GM18508 (cell line): ENCODE results near the gene SARM1.

Experiments
- ATAC-seq: cut with Tn5 transposase; IDR thresholded peaks from one replicate; pipeline ENCODE4 v1.9.1; 2021; ENCODE audit warnings: moderate number of reproducible peaks; ENCODE audit not compliant: insufficient read depth, unreplicated experiment

The SARM1 gene

DNA sequence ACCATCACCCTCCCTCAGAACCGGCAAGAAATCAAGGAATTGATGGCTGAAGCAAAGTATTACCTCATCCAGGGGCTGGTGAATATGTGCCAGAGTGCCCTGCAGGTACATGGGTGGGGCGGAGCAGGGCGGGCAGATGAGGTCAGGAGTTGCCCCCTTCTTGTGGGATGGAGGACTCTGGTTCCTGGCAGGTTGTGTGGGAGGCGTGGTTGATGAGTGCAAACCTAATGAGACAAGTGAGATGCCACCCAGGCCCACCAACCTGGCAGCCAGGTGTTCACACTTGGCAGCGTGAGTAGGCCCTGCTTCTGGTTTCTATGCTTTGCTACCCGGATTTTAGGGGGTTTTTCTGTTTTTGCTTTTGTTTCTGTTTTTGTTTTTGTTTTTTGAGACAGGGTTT lies 31.1 kb upstream of the SARM1 start:
- no peak for ATAC-seq

DNA sequence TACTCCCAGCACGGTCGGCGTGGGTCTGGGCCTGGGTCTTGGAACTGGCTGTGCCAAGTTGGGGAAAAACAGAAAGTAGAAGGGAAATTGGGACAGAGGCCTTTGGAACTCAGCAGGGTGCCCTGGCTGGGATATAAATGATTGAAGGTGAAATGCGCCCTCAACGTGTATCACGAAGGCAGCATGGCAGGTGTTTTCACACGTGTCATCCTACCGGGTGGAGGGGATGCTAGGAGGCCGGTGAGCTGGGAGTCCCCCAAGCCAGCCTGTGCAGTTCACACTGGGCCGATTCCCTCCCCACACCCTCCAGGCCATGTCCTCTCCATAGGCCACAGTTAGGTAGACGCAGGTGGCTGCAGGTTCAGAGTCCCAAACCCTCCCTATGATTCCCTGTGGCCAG lies 30.0 kb upstream of the SARM1 start:
- no peak for ATAC-seq

DNA sequence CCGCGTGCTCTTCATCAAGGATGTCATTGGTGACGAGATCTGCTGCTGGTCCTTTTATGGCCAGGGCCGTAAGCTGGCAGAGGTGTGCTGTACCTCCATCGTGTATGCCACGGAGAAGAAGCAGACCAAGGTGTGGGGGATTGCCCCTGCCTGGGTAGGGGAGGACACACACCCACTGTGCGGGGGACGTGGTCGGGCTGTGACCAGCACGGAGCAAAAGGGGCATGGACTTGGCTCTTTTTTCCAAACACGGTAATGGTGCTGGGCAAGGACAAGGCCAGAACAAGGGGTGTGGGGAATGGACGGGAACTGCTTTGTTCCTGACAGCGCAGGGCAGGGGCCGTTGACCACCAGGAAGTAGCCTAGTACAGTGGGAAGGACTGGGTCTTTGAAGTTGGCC lies 29.2 kb upstream of the SARM1 start:
- ATAC-seq: no peak

DNA sequence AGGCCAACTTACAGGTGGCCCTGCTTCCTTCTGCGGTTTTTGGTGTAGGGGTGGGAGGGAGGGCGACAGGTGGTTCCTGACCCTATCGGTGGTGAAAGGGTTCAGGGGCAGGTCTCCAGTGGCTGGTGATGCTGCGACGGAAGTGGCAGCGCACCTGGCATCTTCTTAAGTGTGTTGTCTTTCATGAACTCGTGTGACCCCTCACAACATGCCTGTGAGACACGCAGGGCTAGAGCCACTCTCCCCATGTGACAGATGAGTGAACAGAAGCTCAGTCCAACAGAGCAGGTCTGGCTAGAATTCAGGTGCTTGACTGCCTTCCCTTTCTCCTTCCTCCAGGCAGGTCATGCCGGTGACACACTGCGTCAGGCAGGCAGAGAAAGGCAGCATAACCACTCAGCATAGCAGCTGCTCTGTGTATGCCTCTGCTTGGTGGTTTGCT lies 28.0 kb upstream of the SARM1 start:
- no peak for ATAC-seq

DNA sequence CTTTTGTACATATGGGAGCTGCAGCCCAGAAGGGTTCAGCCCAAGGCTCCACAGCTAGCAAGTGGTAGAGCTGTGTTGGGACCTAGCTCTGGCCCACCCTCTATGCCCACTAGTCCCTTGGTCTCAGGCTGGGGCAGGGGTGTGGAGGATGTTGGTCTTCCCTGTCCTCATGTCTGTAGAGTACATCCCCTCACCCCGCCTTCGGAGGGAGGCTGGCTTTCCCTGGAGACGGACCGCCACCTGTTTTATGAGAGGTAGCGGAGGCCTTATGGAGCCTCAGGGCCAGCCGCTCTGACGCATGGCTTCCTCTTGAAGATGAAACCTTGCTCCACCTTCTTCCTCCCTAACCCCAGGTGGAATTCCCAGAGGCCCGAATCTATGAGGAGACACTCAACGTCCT lies 27.5 kb upstream of the SARM1 start:
- no peak for ATAC-seq

DNA sequence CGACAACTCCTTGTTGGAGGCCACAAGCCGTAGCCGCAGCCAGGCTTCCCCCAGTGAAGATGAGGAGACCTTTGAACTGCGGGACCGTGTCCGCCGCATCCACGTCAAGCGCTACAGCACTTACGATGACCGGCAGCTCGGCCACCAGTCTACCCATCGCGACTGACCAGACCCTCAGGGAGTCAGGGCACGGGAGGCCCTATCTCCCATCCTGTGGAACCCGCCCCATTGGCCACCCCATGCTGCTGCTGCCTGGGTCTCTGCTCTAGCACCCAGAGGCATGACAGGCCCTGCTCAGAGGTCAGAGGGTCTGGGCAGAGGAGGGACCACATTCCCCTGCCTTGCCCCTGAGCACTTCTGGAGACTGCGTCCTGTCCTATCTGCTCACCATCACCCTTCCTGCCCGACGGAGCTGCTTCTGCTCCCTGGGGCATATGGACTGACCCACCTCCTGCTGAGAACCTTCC lies 27.0 kb upstream of the SARM1 start:
- no peak for ATAC-seq

DNA sequence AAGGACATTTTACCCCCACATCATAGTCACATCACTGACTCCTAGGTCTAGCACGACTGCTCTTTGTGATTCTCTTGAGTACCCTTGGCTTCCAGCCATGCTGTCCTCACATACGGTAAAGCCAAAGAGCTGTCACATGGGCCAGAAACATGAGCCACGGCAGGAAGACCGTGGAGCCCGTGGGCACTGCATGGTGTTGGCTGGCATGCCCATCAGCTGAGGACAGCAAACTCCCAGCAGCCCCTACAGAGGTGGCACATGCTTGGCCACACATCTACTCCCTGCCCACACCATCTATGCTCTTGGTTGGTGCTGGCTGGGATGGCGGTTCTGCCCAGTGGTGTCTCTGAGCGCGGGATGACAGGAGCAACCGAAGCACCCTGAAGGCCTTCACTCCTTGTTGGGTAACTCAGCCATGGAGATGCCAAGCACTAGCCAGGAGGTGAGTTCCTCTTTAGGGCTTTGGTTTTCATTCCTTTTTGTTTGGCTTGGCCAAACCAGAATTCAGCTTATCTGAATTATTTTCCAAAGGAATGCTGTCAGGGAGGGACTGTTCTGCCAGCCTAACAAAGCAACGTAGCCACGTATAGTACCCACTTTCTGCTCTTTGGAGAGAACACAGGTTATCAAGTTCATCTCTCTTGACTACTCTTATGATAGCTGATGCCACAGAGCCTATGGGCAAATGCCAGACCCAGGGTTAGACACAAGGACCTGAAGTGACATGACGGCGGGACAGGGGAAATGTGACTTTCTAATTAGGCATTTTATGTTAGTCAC lies 25.9 kb upstream of the SARM1 start:
- ATAC-seq: no peak

DNA sequence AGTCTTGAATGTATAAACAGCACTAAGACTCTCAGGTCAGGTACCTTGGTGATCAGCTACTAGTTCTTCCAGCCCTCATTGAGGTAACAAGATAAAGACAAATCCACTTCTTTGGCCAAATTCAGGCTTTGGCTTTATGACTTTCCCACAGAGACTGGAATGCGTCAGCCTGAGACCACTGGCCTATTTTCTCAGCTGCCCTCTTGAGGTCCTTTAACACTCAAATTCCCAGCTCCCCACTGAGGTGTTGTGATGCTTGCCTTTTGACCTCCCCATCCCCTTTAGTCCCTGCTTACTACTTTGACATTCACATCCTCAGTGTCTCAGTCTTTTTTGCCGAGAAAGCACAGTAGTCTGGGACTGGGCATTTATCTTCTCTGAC lies 25.3 kb upstream of the SARM1 start:
- ATAC-seq: no peak

DNA sequence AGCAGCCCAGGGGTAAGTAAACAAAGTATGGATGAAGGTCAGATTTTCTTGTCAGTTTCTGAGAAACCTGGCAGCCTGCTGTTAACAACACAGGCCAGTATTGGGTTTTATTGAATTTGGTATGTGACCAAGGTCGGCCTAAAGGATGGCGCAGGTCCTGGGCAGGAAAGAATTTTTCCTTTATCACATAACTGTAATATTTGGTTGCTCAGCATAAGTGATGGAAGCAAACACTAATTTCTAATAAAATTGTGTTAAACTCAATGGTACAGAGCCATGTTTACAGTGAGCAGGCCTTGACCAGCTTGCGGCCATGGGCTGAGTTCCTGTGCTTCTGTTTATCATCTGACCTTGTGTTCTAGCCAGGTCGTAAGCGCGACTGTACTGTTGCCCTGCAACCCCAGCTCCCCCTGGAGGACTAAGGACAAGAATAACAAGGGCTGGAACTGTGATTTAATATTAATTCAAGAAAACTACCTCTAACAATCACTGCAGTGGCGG lies 24.7 kb upstream of the SARM1 start:
- ATAC-seq: no peak

DNA sequence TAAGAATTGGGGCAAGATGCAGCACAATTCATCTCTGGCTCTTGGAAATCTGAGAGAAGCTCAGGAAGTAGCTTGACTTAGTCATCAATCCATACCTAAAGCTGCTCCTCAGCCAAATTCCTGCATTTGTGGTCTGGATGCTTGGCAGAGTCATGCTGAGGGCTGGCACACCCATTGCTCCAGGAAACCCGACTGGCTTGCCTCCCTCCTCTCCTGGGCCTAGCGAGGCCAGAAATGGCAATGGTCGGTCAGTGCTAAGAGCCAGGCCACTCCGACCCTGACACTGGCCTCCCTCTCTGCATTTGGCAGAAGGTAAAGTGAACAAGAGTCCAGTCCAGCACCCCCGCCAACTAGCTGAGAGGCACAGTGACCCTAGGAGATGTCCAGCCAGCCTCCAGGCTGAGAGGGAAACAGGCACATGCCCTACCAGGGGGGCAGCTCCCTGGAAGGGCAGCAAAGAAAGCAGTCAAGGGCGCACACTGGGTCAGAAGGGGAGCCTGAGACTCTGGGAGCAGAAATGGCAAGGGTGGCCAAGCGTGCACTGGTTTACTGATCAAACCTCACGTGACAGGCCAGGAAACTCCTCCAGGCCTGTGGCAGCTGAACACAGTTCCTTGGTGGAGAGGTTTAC lies 24.1 kb upstream of the SARM1 start:
- ATAC-seq: no peak

DNA sequence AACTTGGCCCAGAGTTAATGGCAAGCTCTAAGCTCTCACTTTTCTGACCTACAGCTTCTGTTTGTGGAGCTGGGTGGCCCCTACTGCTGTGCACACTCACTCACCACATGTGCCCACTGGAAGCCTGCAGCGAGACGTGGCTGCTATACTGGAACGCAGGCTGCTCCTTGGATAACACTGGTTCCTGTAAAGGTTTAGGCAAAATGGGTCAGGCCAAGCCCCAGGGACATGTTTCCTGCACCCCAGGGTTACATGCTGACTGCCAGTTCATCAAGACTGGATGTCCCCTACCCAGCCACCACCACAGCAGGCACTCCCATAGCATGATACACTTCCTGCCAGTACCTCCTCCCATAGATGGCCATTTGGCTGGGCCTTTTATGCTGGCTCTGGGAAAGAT lies 22.5 kb upstream of the SARM1 start:
- no peak for ATAC-seq

DNA sequence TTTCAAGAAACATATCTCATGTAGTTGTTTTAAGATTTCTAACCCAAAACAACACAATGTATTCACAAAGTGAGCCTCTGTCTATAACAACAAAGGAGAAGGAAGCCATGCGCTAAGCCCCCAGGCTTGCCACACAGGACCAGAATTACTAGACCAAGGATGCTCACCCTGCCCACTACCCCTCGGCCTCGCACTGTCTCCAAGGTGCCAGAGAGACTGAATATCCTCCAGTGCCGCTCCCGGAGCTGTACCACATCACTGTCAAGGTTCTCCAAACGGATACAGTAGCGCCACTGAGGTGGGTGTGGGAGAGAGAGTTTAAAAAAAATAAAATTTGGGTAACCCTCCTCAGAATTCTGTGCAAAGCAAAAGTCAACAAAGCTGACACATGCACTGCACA lies 21.2 kb upstream of the SARM1 start:
- ATAC-seq: no peak

DNA sequence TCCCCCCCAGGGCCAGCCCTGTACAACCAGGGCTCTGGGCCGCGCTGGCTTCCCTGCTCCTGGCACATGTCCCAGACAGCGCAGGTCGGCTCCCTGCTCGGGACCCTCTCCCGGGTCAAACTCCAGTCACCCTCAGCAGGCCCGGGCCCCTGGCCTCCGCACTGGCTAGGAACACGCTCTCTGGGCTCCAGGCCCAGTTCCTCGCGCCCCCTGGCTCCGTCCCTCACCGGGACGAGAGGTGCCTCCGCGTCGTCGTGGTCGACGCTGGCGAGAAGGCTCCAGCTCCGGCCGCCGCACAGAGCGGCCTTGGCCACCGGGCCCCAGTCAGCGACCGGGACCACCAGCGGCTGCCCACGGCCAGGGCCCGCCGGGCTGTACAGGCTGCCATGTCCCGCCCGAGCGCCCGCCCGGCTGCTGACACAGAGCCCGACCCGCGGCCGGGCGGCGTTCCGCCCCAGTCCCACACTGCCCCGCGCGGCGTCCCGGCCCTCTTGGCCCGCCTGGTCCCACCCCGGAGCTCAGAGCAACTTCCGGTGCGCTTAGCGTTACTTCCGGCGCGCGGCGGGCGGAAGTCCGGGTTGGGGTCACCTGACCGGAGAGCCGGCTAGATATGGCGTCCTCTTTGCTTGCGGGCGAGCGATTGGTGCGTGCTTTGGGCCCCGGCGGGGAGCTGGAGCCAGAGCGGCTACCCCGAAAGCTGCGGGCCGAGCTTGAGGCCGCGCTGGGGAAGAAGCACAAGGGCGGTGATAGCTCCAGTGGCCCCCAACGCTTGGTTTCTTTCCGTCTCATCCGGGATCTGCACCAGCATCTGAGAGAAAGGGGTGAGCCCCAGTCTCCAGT lies 14.2 kb upstream of the SARM1 start, which contains the start of gene POLDIP2:
Gene POLDIP2 (minus strand): TSS at position 467 of the 840 bp plus-strand sequence. CDS start 79 bp downstream, at position 388.
- no peak for ATAC-seq

DNA sequence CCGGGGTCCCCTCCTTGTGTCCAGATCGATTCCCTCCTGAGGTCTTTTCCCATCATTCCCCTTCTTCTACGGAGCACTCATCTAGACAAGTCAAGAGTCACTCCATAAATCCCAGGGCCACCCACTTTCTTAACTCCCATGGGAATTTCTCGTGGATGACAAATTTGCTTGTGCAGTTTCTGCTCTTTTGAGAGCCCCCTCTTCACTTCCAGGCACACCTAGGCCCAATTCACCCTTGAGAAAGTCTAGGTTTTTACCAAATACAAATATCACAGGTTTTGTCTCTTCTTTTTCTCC lies 13.6 kb upstream of the SARM1 start:
- no peak for ATAC-seq

DNA sequence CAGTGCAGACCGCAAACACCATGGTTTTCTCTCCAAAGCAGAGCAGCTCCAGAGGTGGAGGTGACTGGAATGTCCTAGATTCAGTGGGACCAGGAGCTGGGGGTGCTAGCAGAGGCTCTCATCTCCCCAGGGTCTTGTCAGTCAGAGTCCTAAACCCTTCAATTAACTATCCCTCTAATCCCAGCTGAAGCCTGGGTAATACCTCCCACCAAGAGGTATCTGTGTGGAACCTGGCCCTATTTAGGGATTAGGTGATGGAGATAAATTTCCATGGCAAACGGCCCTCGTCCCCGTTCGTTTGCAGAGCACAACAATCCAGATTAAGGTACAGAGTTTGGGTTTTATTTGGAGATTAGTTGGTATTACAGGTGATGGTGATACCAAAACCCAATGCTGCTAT lies 8.3 kb upstream of the SARM1 start:
- no peak for ATAC-seq

DNA sequence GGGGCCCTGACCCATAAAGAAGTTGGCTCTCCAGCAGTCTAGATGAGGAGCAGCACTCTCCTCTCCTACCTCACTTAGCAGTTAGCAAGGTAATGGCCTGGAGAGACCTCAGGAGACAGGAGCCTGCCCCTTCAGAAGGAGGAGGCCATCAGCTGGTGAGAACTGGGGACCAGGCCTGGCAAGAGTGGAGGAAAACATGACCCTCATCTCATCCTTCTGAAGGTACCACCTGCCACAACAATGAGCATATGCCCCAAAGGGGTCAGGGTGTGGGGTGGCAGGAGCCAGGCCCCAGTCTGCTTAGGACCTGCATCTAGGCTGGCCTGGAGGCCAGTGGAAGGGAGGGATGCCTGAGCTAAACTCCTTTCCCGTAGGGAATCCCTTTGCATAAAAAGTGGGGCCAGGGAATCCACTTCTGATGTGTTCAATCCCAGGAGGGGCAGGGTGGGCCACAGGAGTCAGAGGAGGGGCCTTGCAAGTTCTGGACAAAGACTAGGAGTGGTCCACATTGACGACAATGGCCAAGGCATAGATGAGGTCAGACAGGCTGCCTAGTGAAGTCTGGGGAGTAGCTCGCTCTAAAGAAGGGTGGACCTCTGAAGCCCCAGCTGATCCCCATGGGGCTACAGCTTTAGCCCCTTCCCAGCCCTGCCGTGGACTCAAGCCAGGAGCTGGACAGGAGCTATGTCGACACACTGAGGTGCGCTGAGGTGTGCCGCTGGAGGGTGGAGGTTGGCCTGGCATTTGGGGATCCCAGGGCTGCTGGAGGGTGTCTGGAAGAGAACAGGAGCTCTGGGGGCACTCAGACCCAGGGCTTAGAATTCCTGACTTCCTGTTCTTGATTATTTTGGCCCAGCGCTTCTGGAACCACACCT lies 7.5 kb upstream of the SARM1 start:
- ATAC-seq: no peak

DNA sequence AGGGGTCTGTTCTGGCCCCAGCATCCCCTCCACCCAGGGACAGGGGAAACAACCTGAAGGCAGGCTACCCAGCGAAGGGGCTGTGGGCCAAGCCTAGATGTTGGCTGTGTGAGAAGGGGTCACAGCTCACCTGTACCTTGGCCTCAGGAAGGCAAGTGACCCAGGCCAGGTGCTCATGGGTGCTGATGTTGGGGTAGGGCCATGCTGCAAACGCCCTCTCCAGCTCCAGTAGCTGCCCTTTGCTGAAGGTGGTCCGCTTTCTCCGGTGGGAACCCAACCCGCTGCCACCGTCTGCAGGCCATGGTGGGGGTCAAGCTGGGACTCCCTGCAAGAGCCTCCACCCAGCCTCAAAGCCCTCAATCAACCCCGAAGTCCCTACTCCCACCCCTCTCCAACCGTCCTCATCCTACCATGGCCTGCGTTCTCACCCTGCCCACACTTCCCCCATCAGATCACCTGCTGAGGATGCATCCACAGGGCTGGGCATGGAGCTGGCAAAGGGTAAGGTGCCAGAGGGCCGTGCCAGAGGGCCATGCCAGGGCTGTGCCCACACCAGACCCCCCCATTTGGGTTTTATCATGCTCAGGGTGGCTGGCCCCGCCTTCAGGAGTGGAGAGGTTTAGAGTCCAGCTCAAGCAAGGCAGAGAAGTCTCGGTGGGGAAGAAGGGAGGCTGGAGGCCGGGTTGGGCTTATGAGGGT lies 6.7 kb upstream of the SARM1 start, which contains the start of gene SEBOX:
Gene SEBOX (minus strand): TSS at position 535 of the 699 bp plus-strand sequence. CDS start 48 bp downstream, at position 487.
- ATAC-seq: no peak

DNA sequence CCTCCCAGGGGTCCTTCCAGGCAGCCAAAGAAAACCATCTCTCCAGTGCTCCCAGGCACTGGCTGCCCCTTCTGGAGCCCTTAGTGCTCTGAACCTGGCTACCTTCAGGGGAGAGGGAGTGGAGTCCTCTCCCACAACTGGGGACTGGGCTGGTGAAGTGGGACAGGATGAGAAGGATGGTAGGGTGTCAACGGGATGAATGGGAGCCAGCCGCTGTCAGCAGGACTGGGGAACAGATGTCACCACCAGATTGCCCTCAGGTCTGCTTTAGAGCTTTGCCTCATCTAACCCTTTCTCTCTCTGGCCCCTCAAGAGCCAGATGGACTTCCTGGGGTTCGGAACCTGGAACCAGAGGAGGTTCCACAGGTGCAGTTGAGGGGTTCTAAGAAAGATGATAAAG lies 6.0 kb upstream of the SARM1 start:
- ATAC-seq: no peak

DNA sequence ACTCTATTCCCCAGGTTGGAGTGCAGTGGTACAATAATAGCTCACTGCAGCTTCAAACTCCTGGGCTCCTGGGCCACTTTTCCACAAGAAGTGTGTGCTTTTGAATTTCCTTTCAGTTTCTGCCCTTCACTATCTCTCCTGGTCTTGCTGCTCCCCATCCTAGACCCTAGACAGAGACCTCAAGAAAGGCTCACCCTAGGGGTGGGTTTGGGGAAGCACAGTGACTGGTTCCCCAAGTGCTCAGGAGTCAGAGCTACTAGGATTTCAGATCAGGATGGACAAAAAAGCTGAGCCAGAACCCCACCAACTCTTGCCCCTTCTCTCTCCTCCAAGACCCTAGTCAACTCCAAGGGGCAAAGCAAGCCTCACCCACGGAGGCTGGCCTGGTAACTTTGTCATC lies 4.9 kb upstream of the SARM1 start:
- ATAC-seq: no peak
